Stimulated activated CD4-positive, alpha-beta T cell treated with anti-CD3 and anti-CD28 coated beads, Interleukin-2, amount 100 ng/mL, for 4 hours (primary cell): ENCODE results near the gene TET2.

ENCODE experiments used
- DNase-seq: peaks from one replicate; pipeline ENCODE4 v3.0.0-alpha.2; 2020; ENCODE audit warnings: low read depth

TET2 gene

GRCh38 chr4:105182211-105182610 is 35.5 kb downstream of the TET2 start:
- no peak for DNase-seq

- DNase-seq, result no peak
Observed at GRCh38 chr4:105184316-105184980, 37.8 kb downstream of the TET2 start.

GRCh38 chr4:105186701-105187161 is 40.1 kb downstream of the TET2 start:
- no peak for DNase-seq

- no peak for DNase-seq
Observed at GRCh38 chr4:105189855-105190650, 43.4 kb downstream of the TET2 start.

- DNase-seq, result no peak
Observed at GRCh38 chr4:105191621-105192210, 45.0 kb downstream of the TET2 start.

GRCh38 chr4:105192474-105192873 is 45.8 kb downstream of the TET2 start:
- no peak for DNase-seq

GRCh38 chr4:105192910-105193309 is 46.2 kb downstream of the TET2 start:
- no peak for DNase-seq

GRCh38 chr4:105193536-105193935 is 46.9 kb downstream of the TET2 start:
- DNase-seq, result no peak

- DNase-seq, result no peak
Observed at GRCh38 chr4:105194328-105195231, 47.9 kb downstream of the TET2 start.

GRCh38 chr4:105196523-105197145 is 50.0 kb downstream of the TET2 start:
- no peak for DNase-seq

- no peak for DNase-seq
Observed at GRCh38 chr4:105197777-105198176, 51.1 kb downstream of the TET2 start.

- no peak for DNase-seq
Observed at GRCh38 chr4:105198541-105198940, 51.9 kb downstream of the TET2 start.

GRCh38 chr4:105206214-105206613 is 59.5 kb downstream of the TET2 start:
- no peak for DNase-seq

GRCh38 chr4:105207386-105207785 is 60.7 kb downstream of the TET2 start:
- no peak for DNase-seq

- DNase-seq, result no peak
Observed at GRCh38 chr4:105208561-105208960, 61.9 kb downstream of the TET2 start.

- no peak for DNase-seq
Observed at GRCh38 chr4:105210916-105211315, 64.2 kb downstream of the TET2 start.

GRCh38 chr4:105215609-105216313 is 69.1 kb downstream of the TET2 start:
- no peak for DNase-seq

- no peak for DNase-seq
Observed at GRCh38 chr4:105225500-105225899, 78.8 kb downstream of the TET2 start.

- DNase-seq, result no peak
Observed at GRCh38 chr4:105227054-105227453, 80.4 kb downstream of the TET2 start.

GRCh38 chr4:105230287-105230686 is 83.6 kb downstream of the TET2 start:
- DNase-seq, result no peak

GRCh38 chr4:105232374-105232773 is 85.7 kb downstream of the TET2 start:
- no peak for DNase-seq
